BE2C (cell line): ENCODE results near the gene PIMREG.
"Not testable (repeated sequence)": the region's sequence is repeated elsewhere in the genome, so short reads cannot be mapped to it uniquely, and the experiment has no call there.

Source experiments
- DNase-seq: peaks from one replicate; pipeline ENCODE4 v3.0.0-alpha.2; 2020
- H3K27me3 ChIP-seq: fragments of 250-450 bp; sonication (Bioruptor Pico); 2 replicates; pipeline ENCODE4 v1.5.1; 2020; ENCODE audit warnings: mild to moderate bottlenecking
- H3K36me3 ChIP-seq: fragments of 250-450 bp; sonication (Bioruptor Pico); 2 replicates; pipeline ENCODE4 v1.5.1; 2020; ENCODE audit warnings: mild to moderate bottlenecking
- H3K4me1 ChIP-seq: fragments of 250-450 bp; sonication (Bioruptor Pico); 2 replicates; pipeline ENCODE4 v1.5.1; 2020
- H3K4me3 ChIP-seq: 2 replicates; pipeline ENCODE4 v1.5.1; 2011; ENCODE audit warnings: low read depth, low read length
- H3K9me3 ChIP-seq: fragments of 250-450 bp; sonication (Bioruptor Pico); 2 replicates; pipeline ENCODE4 v1.5.1; 2020
- TF ChIP-seq, protein P1 (sequence below): IDR thresholded peaks from 2 replicates; pipeline ENCODE4 v1.5.1; 2012; ENCODE audit warnings: mild to moderate bottlenecking, low read depth, low read length

PIMREG gene

DNA sequence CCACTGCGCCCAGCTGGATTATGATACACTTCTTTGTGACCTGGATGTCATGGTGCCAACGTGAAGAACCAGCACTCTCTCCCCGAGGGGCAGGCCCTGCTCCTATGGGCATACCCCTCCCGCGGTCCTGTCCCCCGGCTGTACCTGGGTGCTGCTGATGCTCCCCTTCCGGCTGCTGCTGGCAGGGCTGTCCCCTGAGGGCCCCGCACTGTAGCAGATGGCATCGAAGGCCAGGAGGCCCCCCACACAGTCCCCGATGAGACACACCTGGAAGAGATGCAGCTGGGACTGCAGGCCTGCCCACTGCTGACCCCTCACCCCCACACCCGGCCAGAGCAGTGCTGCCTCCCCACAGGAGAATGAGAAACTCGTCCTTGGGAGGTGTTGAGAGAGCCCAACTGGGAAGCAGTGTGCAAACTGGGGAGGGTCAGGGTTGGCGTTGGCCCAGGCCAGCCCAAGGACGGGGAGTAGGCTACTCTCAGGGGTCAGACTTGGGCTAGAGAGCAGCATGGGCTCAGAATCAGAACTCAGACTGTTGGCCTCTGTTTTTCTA lies 33.7 kb downstream of the PIMREG start:
- no peak for DNase-seq
- Histone ChIP-seq H3K36me3 (no peaks in the 10 kb centered on the region), H3K27me3 (no peaks in the 10 kb centered on the region), H3K9me3 (no peaks in the 10 kb centered on the region), H3K4me3 (no peak overlapping the region), H3K4me1 (no peaks in the 10 kb centered on the region)
- TF ChIP-seq, protein P1, sequence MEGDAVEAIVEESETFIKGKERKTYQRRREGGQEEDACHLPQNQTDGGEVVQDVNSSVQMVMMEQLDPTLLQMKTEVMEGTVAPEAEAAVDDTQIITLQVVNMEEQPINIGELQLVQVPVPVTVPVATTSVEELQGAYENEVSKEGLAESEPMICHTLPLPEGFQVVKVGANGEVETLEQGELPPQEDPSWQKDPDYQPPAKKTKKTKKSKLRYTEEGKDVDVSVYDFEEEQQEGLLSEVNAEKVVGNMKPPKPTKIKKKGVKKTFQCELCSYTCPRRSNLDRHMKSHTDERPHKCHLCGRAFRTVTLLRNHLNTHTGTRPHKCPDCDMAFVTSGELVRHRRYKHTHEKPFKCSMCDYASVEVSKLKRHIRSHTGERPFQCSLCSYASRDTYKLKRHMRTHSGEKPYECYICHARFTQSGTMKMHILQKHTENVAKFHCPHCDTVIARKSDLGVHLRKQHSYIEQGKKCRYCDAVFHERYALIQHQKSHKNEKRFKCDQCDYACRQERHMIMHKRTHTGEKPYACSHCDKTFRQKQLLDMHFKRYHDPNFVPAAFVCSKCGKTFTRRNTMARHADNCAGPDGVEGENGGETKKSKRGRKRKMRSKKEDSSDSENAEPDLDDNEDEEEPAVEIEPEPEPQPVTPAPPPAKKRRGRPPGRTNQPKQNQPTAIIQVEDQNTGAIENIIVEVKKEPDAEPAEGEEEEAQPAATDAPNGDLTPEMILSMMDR, result no peak

DNA sequence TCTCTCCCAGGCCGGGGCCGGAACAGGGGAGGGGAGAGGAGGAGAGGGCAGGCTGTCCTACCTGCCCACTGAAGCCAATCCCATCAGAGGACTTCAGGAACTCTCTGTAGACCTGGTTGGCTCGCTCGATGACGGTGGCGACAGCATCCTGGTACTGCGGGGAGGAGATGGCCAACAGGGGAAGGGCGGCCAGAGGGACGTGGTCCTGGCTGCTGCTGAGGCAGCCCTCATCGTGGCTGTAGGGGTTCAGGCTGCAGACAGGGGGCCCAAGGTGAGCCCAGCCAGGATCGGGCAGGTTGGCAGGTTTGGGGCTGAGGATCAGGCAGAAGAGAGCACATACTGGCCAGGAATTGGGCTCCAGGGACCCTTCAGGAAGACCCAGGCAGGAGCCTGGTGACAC lies 34.2 kb downstream of the PIMREG start:
- TF ChIP-seq, protein P1, result no peak
- Histone ChIP-seq H3K27me3 (no peaks in the 10 kb centered on the region), H3K9me3 (no peaks in the 10 kb centered on the region), H3K36me3 (no peaks in the 10 kb centered on the region), H3K4me3 (no peak overlapping the region), H3K4me1 (no peaks in the 10 kb centered on the region)
- DNase-seq, result no peak

DNA sequence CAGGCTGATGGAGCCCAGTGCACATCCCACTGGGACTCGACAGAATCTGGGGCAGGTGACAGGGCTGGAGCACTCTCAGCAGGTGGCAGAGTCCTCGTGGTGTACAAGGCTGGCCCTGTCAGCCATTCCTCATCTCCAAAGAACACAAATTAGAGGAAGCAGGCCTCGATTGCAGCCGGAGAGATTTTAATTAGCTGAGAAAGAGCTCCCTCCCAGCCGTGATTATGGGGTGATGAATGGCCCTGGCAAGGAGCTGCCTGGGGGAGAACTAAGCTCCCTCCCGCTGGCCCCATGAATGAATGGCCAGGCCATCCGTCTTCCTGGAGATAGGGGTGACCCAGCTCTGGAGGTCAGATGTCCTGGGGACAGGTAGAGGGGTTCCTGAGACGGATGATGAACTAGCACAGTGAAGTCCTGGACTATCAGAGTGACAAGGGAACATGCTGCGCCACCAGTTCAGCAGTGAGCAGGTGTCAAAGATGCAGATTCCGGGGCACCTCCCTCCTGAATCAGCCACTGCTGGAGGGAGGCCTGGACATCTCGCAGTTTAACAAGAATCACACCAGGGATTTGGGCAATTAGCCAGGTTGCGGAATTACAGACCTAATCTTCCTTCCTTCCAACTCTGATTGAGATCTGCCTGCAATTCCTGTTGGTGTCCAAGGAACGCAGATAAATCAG lies 35.5 kb downstream of the PIMREG start:
- Histone ChIP-seq H3K9me3 (no peaks in the 10 kb centered on the region), H3K27me3 (no peaks in the 10 kb centered on the region), H3K36me3 (no peaks in the 10 kb centered on the region), H3K4me1 (no peaks in the 10 kb centered on the region), H3K4me3 (no peak overlapping the region)
- TF ChIP-seq, protein P1, result no peak
- DNase-seq, result no peak

DNA sequence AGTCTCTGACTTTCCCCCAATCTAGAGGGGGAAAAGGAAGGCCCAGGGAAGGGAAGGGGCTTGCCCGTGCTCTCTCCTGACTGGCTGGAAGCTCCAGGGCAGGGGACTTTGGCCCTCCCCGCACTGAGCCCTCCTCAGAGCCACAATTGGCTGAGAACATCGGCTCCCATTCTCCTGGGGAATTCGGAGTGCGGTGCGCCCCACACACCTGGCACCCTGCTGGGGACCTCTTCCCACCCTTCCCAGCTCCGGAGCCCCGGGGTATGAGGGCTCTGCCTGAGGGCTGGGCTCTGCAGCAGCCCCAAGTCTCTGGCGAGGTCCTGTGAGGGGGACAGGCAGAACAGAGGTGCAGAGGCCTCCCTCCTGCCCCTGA lies 36.0 kb downstream of the PIMREG start:
- Histone ChIP-seq H3K9me3 (no peaks in the 10 kb centered on the region), H3K27me3 (no peaks in the 10 kb centered on the region), H3K36me3 (no peaks in the 10 kb centered on the region), H3K4me3 (no peak overlapping the region), H3K4me1 (no peaks in the 10 kb centered on the region)
- no peak for DNase-seq
- TF ChIP-seq, protein P1, result no peak

DNA sequence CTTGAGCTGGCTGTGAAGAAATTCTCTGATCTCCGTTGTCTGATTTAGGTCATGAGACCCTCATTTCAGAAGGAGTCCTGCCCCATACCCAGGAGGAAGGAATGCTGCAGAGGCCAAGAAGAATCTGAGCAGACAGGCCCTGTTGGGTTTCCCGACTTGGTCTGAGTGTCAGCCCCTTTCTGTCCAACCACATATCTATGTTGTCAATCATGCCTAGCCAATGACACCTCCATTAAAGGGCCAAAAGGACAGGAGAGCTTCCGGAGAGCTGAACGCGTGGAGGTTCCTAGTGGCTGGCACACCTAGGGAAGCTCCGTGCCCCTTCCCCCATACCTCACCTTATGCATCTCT lies 37.8 kb downstream of the PIMREG start:
- Histone ChIP-seq H3K27me3 (no peaks in the 10 kb centered on the region; the same call in 1 of the 2 replicates), H3K4me3 (no peak overlapping the region), H3K9me3 (no peaks in the 10 kb centered on the region), H3K4me1 (no peaks in the 10 kb centered on the region), H3K36me3 (no peaks in the 10 kb centered on the region)
- DNase-seq, result no peak
- TF ChIP-seq, protein P1, result no peak

DNA sequence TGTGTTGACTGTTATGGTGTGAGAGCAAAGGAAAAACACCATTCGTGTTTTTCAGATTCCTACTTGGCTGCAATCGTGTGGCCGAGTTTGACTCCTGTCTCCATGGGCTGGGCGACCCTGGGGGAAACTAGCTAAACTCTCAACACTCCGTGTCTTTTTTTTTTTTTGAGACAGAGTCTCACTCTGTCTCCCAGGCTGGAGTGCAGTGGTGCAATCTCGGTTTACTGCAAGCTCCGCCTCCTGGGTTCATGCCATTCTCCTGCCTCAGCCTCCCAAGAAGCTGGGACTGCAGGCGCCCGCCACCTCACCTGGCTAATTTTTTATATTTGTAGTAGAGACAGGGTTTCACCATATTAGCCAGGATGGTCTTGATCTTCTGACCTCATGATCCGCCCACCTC lies 38.5 kb downstream of the PIMREG start:
- H3K4me1 ChIP-seq, H3K36me3 ChIP-seq, H3K9me3 ChIP-seq, DNase-seq, H3K27me3 ChIP-seq, H3K4me3 ChIP-seq: not testable (repeated sequence)
